ENCODE data around the gene LRRN2.
A peak's percentile ranks its signal among the peaks of the same experiment; 100 is the strongest.

The LRRN2 gene

GRCh38 chr1:204673909-204674649 is 11.5 kb downstream of the LRRN2 start:
- no peak overlapping the region for H2AFZ ChIP-seq
- no peak for TF ChIP-seq CTCF (IDR thresholded peaks at IDR 0.05)
- no peaks in the 10 kb centered on the region for H3K9me3 ChIP-seq (ENCODE audit: control insufficient read depth, low read length)
- no peaks in the 10 kb centered on the region for H3K27me3 ChIP-seq (ENCODE audit: control insufficient read depth, insufficient read depth, low read length)
- no peaks in the 10 kb centered on the region for H3K4me1 ChIP-seq
- H3K4me3 ChIP-seq (ENCODE audit: low read depth, low read length), result no peak overlapping the region
- no peaks in the 10 kb centered on the region for H3K36me3 ChIP-seq (ENCODE audit: control insufficient read depth, insufficient read depth, low read length)
- peak overlapping the region; percentile 2 for H3K4me2 ChIP-seq (ENCODE audit: low read length)
- no peak overlapping the region for H3K9ac ChIP-seq
- no peaks in the 10 kb centered on the region for H3K79me2 ChIP-seq
- no peak overlapping the region for H3K27ac ChIP-seq

- Histone ChIP-seq H3K27ac (no peak overlapping the region), H3K4me1 (no peaks in the 10 kb centered on the region), H3K36me3 (ENCODE audit: control insufficient read depth, insufficient read depth, low read length) (no peaks in the 10 kb centered on the region), H3K27me3 (ENCODE audit: control insufficient read depth, insufficient read depth, low read length) (no peaks in the 10 kb centered on the region), H3K4me2 (ENCODE audit: low read length) (no peak overlapping the region), H3K79me2 (no peaks in the 10 kb centered on the region), H3K9ac (no peak overlapping the region), H3K4me3 (ENCODE audit: low read depth, low read length) (no peak overlapping the region), H2AFZ (no peak overlapping the region), H3K9me3 (ENCODE audit: control insufficient read depth, low read length) (no peaks in the 10 kb centered on the region)
- TF ChIP-seq CTCF (IDR thresholded peaks at IDR 0.05), result no peak
Measured at GRCh38 chr1:204673209-204673608, 12.3 kb downstream of the LRRN2 start.

- no peak overlapping the region for H3K27ac ChIP-seq
- H3K27me3 ChIP-seq (ENCODE audit: control insufficient read depth, insufficient read depth, low read length), result no peaks in the 10 kb centered on the region
- H3K9me3 ChIP-seq (ENCODE audit: control insufficient read depth, low read length), result no peaks in the 10 kb centered on the region
- H3K4me1 ChIP-seq, result no peaks in the 10 kb centered on the region
- H2AFZ ChIP-seq, result no peak overlapping the region
- no peaks in the 10 kb centered on the region for H3K79me2 ChIP-seq
- no peak overlapping the region for H3K4me2 ChIP-seq (ENCODE audit: low read length)
- no peaks in the 10 kb centered on the region for H3K36me3 ChIP-seq (ENCODE audit: control insufficient read depth, insufficient read depth, low read length)
- H3K9ac ChIP-seq, result no peak overlapping the region
- H3K4me3 ChIP-seq (ENCODE audit: low read depth, low read length), result no peak overlapping the region
- no peak for TF ChIP-seq CTCF (IDR thresholded peaks at IDR 0.05)
Measured at GRCh38 chr1:204672482-204673121, 12.9 kb downstream of the LRRN2 start.

GRCh38 chr1:204672069-204672468 is 13.5 kb downstream of the LRRN2 start:
- H3K36me3 ChIP-seq (ENCODE audit: control insufficient read depth, insufficient read depth, low read length), result no peaks in the 10 kb centered on the region
- no peak for TF ChIP-seq CTCF (IDR thresholded peaks at IDR 0.05)
- no peaks in the 10 kb centered on the region for H3K4me1 ChIP-seq

More at GRCh38 chr1:204672069-204672468, 13.5 kb downstream of the LRRN2 start:
- no peak overlapping the region for H3K9ac ChIP-seq
- no peak overlapping the region for H3K4me2 ChIP-seq (ENCODE audit: low read length)
- no peak overlapping the region for H3K27ac ChIP-seq
- no peaks in the 10 kb centered on the region for H3K79me2 ChIP-seq
- H3K4me3 ChIP-seq (ENCODE audit: low read depth, low read length), result no peak overlapping the region
- no peaks in the 10 kb centered on the region for H3K27me3 ChIP-seq (ENCODE audit: control insufficient read depth, insufficient read depth, low read length)
- no peak overlapping the region for H2AFZ ChIP-seq
- H3K9me3 ChIP-seq (ENCODE audit: control insufficient read depth, low read length), result no peaks in the 10 kb centered on the region
